ENCODE data around the gene ZSWIM7. TPM values are rescaled to one million over a fixed set of nuclear protein-coding genes. Genes with fewer than 3 reads are reported as not detected.
"Not testable (repeated sequence)": the region's sequence is repeated elsewhere in the genome, so short reads cannot be mapped to it uniquely, and the experiment has no call there.

Gene ZSWIM7
- total RNA-seq, 1 donor from 2014 or later = 7.9 TPM

GRCh38 chr17:15957608-15958307, 41.7 kb downstream of the ZSWIM7 start:
- no peak for DNase-seq (ENCODE audit: low spot score)

- no peak for DNase-seq (ENCODE audit: low spot score)
These were observed 42.3 kb downstream of the ZSWIM7 start for GRCh38 chr17:15957206-15957605.

GRCh38 chr17:15955793-15956541, 43.5 kb downstream of the ZSWIM7 start:
- peak; percentile 25 for DNase-seq (ENCODE audit: low spot score)

- DNase-seq (ENCODE audit: low spot score) = no peak
These were observed 45.3 kb downstream of the ZSWIM7 start for GRCh38 chr17:15954222-15954621.

- DNase-seq (ENCODE audit: low spot score) = no peak
These were observed 46.4 kb downstream of the ZSWIM7 start for GRCh38 chr17:15952916-15953790.

GRCh38 chr17:15952048-15952532, 47.4 kb downstream of the ZSWIM7 start:
- DNase-seq (ENCODE audit: low spot score) = no peak

- DNase-seq (ENCODE audit: low spot score) = no peak
These were observed 48.0 kb downstream of the ZSWIM7 start for GRCh38 chr17:15951368-15952047.

- no peak for DNase-seq (ENCODE audit: low spot score)
These were observed 51.3 kb downstream of the ZSWIM7 start for GRCh38 chr17:15947976-15948752.

GRCh38 chr17:15947271-15947670, 52.2 kb downstream of the ZSWIM7 start:
- DNase-seq (ENCODE audit: low spot score) = peak; percentile 42

GRCh38 chr17:15946611-15947120, 52.8 kb downstream of the ZSWIM7 start:
- DNase-seq (ENCODE audit: low spot score) = no peak

- no peak for DNase-seq (ENCODE audit: low spot score)
These were observed 53.8 kb downstream of the ZSWIM7 start for GRCh38 chr17:15945527-15946191.

- peak; percentile 69 for DNase-seq (ENCODE audit: low spot score)
These were observed 54.6 kb downstream of the ZSWIM7 start, which contains the start of gene ADORA2B for GRCh38 chr17:15944759-15945526. ADORA2B (plus strand) TSS chr17:15945130; CDS start chr17:15945249, 119 bp downstream.

GRCh38 chr17:15943971-15944758, 55.3 kb downstream of the ZSWIM7 start:
- no peak for DNase-seq (ENCODE audit: low spot score)

- no peak for DNase-seq (ENCODE audit: low spot score)
These were observed 57.2 kb downstream of the ZSWIM7 start for GRCh38 chr17:15942207-15942833.

- DNase-seq (ENCODE audit: low spot score) = no peak
These were observed 57.7 kb downstream of the ZSWIM7 start for GRCh38 chr17:15941781-15942180.

GRCh38 chr17:15936481-15936880, 63.0 kb downstream of the ZSWIM7 start:
- not testable (repeated sequence) for DNase-seq (ENCODE audit: low spot score)

GRCh38 chr17:15935891-15936290, 63.6 kb downstream of the ZSWIM7 start:
- DNase-seq (ENCODE audit: low spot score) = no peak

GRCh38 chr17:15934866-15935265, 64.6 kb downstream of the ZSWIM7 start:
- no peak for DNase-seq (ENCODE audit: low spot score)

Data from umbilical cord (tissue), 2 donors.